ENCODE results near the gene STK40.

DNA sequence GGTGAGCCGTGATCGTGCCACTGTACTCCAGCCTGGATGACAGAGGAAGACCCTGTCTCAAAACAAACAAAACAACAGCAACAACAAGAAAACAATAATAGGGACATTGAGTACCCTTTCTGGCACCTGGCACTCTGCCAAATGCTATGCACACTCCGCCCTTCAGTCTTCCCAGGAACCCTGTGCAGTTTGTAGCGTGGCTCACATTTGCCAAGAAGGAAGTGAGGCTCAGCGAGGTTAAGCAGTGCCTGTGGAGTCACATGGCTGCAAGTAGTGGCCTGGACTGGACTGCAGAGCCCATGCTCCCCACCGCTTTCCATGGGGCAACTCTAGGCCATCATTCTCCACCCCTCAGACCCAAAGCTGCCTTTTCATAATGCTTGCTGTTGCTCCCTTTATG lies 57.0 kb downstream of the STK40 start:
- TF ChIP-seq POLR2A (IDR thresholded peaks at IDR 0.05; ENCODE audit: low read depth, low read length) (no peak), POLR2AphosphoS5 (IDR thresholded peaks at IDR 0.05; ENCODE audit: low read depth, low read length) (no peak), PAX5 (IDR thresholded peaks at IDR 0.05; ENCODE audit: insufficient read depth, low read length, severe bottlenecking) (no peak), TAF1 (IDR thresholded peaks at IDR 0.05; ENCODE audit: low read depth, low read length) (no peak), POU2F2 (IDR thresholded peaks at IDR 0.05; ENCODE audit: low read depth, low read length) (no peak)

All from GM12891 (cell line).